ENCODE results near the gene ABCG1.

DNA sequence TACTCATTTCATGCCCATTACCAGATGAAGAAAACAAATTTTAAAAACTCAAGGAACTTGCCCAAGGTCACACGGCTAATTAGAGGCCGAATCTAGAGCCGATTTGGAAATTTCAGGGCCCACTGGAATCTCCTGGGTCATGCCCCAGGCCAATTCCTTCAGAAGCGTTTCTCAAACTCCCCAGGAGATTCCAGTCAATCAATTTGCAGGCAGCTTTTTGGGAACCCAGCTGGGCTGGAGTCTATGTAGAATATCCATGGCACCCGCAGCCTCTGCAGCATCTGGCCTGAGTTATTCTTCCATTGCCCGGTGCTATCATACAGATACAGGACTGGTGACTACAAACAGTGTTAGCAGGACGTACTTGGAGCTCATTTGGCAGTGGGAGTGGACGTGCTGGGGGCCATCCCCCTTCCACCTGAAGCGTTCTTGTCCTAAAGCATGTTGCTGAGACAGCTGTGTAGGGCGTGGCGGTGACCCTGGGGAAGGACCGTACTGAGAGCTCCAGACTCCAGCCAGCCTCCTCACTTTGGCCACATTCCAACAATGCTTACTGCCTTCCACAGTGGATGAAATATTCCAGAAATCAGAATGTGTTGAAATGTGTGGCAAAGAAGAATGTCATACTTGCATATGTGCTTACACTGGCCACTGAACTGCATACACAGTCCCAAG, 38.3 kb downstream of the ABCG1 start:
- TF ChIP-seq SP1 (IDR thresholded peaks at IDR 0.05) (no peak), TARDBP (IDR thresholded peaks at IDR 0.05) (no peak), HDGF (IDR thresholded peaks at IDR 0.05; ENCODE audit: borderline replicate concordance) (no peak), CTBP1 (IDR thresholded peaks at IDR 0.05; ENCODE audit: borderline replicate concordance) (no peak), BHLHE40 (IDR thresholded peaks at IDR 0.05; ENCODE audit: borderline replicate concordance) (no peak), FOXM1 (IDR thresholded peaks at IDR 0.05; ENCODE audit: borderline replicate concordance) (no peak), SUZ12 (IDR thresholded peaks at IDR 0.05) (no peak), FOXK2 (IDR thresholded peaks at IDR 0.05) (no peak), FOXA1 (IDR thresholded peaks at IDR 0.05) (no peak), ARNT (IDR thresholded peaks at IDR 0.05) (no peak), ELF4 (IDR thresholded peaks at IDR 0.05) (no peak), LEF1 (IDR thresholded peaks at IDR 0.05; ENCODE audit: borderline replicate concordance) (no peak), ZNF384 (IDR thresholded peaks at IDR 0.05) (no peak)
- TF ChIP-seq, protein P1, sequence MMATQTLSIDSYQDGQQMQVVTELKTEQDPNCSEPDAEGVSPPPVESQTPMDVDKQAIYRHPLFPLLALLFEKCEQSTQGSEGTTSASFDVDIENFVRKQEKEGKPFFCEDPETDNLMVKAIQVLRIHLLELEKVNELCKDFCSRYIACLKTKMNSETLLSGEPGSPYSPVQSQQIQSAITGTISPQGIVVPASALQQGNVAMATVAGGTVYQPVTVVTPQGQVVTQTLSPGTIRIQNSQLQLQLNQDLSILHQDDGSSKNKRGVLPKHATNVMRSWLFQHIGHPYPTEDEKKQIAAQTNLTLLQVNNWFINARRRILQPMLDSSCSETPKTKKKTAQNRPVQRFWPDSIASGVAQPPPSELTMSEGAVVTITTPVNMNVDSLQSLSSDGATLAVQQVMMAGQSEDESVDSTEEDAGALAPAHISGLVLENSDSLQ (IDR thresholded peaks at IDR 0.05), result no peak

All from HEK293T (cell line).